MM.1S (cell line): ENCODE measurements around the gene SEPTIN2.

Experiments used
- DNase-seq: peaks from one replicate; pipeline ENCODE4 v3.0.0-alpha.2; 2015
- H2AFZ ChIP-seq: fragments of 300-600 bp; sonication (generic); 2 replicates; pipeline ENCODE4 v1.6.0; 2016; ENCODE audit warnings: antibody characterized with exemption, low read length
- H3F3A ChIP-seq: fragments of 300-600 bp; sonication (generic); 2 replicates; pipeline ENCODE4 v1.6.1; 2016; ENCODE audit warnings: mild to moderate bottlenecking, antibody characterized with exemption, low read length, moderate library complexity, mixed read lengths; ENCODE audit not compliant: insufficient read depth
- H3K27ac ChIP-seq: fragments of 300-600 bp; sonication (generic); 2 replicates; pipeline ENCODE4 v1.5.1; 2016; ENCODE audit warnings: mild to moderate bottlenecking, low read length
- H3K27me3 ChIP-seq: fragments of 300-600 bp; sonication (generic); replicated peaks from 2 replicates; pipeline ENCODE4 v1.6.0; 2016; ENCODE audit warnings: low read length; ENCODE audit not compliant: insufficient read depth
- H3K36me3 ChIP-seq: fragments of 300-600 bp; sonication (generic); replicated peaks from 2 replicates; pipeline ENCODE4 v1.6.1; 2016; ENCODE audit warnings: mild to moderate bottlenecking, low read length, mixed read lengths; ENCODE audit not compliant: insufficient read depth
- H3K4me1 ChIP-seq: fragments of 300-600 bp; sonication (generic); 2 replicates; pipeline ENCODE4 v1.6.1; 2016; ENCODE audit warnings: low read length, mixed read lengths
- H3K4me2 ChIP-seq: fragments of 300-600 bp; sonication (generic); 2 replicates; pipeline ENCODE4 v1.6.0; 2016; ENCODE audit warnings: low read depth, low read length
- H3K4me3 ChIP-seq: fragments of 300-600 bp; sonication (generic); 2 replicates; pipeline ENCODE4 v1.5.1; 2016; ENCODE audit warnings: low read length, mixed read lengths
- H3K79me2 ChIP-seq: fragments of 300-600 bp; sonication (generic); 2 replicates; pipeline ENCODE4 v1.6.1; 2016; ENCODE audit warnings: mixed run types, low read length, mixed read lengths
- H3K9ac ChIP-seq: fragments of 300-600 bp; sonication (generic); 2 replicates; pipeline ENCODE4 v1.6.1; 2016; ENCODE audit warnings: low read length, mixed read lengths
- H3K9me2 ChIP-seq: fragments of 300-600 bp; sonication (generic); replicated peaks from 2 replicates; pipeline ENCODE4 v1.6.1; 2016; ENCODE audit warnings: mild to moderate bottlenecking, low read length, mixed read lengths; ENCODE audit not compliant: insufficient read depth
- H3K9me3 ChIP-seq: fragments of 300-600 bp; sonication (generic); replicated peaks from 2 replicates; pipeline ENCODE4 v1.6.1; 2016; ENCODE audit warnings: mild to moderate bottlenecking, low read length, mixed read lengths; ENCODE audit not compliant: insufficient read depth
- H4K20me1 ChIP-seq: fragments of 300-600 bp; sonication (generic); 2 replicates; pipeline ENCODE4 v1.6.1; 2016; ENCODE audit warnings: mild to moderate bottlenecking, low read length, moderate library complexity, mixed read lengths; ENCODE audit not compliant: insufficient read depth
- CTCF ChIP-seq: fragments of 300-600 bp; sonication (generic); IDR thresholded peaks from 2 replicates; pipeline ENCODE4 v1.5.1; 2016; ENCODE audit warnings: antibody characterized with exemption, low read length, mixed read lengths
- EZH2 ChIP-seq: fragments of 300-600 bp; sonication (generic); optimal IDR thresholded peaks from 2 replicates; pipeline ENCODE3; 2017; ENCODE audit warnings: low read depth, mild to moderate bottlenecking, antibody characterized with exemption, low read length, mixed read lengths
- EZH2phosphoT487 ChIP-seq: fragments of 300-600 bp; sonication (generic); IDR thresholded peaks from 2 replicates; pipeline ENCODE4 v1.6.1; 2018; ENCODE audit warnings: antibody characterized with exemption, low read length

Gene SEPTIN2

GRCh38 chr2:241296767-241297166, 19.0 kb upstream of the SEPTIN2 start:
- Histone ChIP-seq H3K4me1 (peaks cover 3% of the 10 kb centered on the region; the same call in 1 of the 2 replicates), H3K79me2 (peaks cover 92% of the 10 kb centered on the region), H3K9me3 (no peaks in the 10 kb centered on the region), H3K27ac (no peak overlapping the region), H4K20me1 (peaks cover 5% of the 10 kb centered on the region; the same call in 1 of the 2 replicates), H3K4me2 (no peak overlapping the region), H3F3A (no peaks in the 10 kb centered on the region), H3K27me3 (no peaks in the 10 kb centered on the region), H3K9me2 (no peaks in the 10 kb centered on the region), H3K36me3 (no peaks in the 10 kb centered on the region), H3K4me3 (no peak overlapping the region), H3K9ac (no peak overlapping the region), H2AFZ (no peak overlapping the region)
- no peak for TF ChIP-seq CTCF
- TF ChIP-seq EZH2phosphoT487, result no peak
- TF ChIP-seq EZH2, result no peak
- DNase-seq, result no peak

GRCh38 chr2:241298673-241299072, 17.1 kb upstream of the SEPTIN2 start:
- Histone ChIP-seq H4K20me1 (peaks cover 5% of the 10 kb centered on the region; the same call in 1 of the 2 replicates), H3K36me3 (no peaks in the 10 kb centered on the region), H3K27ac (no peak overlapping the region), H3F3A (no peaks in the 10 kb centered on the region), H3K79me2 (peaks cover 92% of the 10 kb centered on the region), H2AFZ (no peak overlapping the region), H3K9me3 (no peaks in the 10 kb centered on the region), H3K27me3 (no peaks in the 10 kb centered on the region), H3K4me3 (no peak overlapping the region), H3K4me1 (no peaks in the 10 kb centered on the region), H3K9me2 (no peaks in the 10 kb centered on the region), H3K9ac (no peak overlapping the region), H3K4me2 (no peak overlapping the region)
- TF ChIP-seq EZH2phosphoT487, result no peak
- no peak for TF ChIP-seq CTCF
- no peak for TF ChIP-seq EZH2
- no peak for DNase-seq

- peaks cover 92% of the 10 kb centered on the region for H3K79me2 ChIP-seq
- no peak overlapping the region for H3K9ac ChIP-seq
- H3K9me3 ChIP-seq, result no peaks in the 10 kb centered on the region
- no peaks in the 10 kb centered on the region for H3K9me2 ChIP-seq
- peaks cover 5% of the 10 kb centered on the region; the same call in 1 of the 2 replicates for H4K20me1 ChIP-seq
- H3F3A ChIP-seq, result no peaks in the 10 kb centered on the region
- no peak overlapping the region for H3K4me3 ChIP-seq
- no peaks in the 10 kb centered on the region for H3K36me3 ChIP-seq
- no peak overlapping the region for H3K27ac ChIP-seq
- H3K4me1 ChIP-seq, result no peaks in the 10 kb centered on the region
- TF ChIP-seq EZH2phosphoT487, result no peak
- no peak for TF ChIP-seq CTCF
- TF ChIP-seq EZH2, result no peak
- no peak for DNase-seq
- H3K27me3 ChIP-seq, result no peaks in the 10 kb centered on the region
- no peak overlapping the region for H2AFZ ChIP-seq
- H3K4me2 ChIP-seq, result no peak overlapping the region
Observed at GRCh38 chr2:241300000-241300399, 15.7 kb upstream of the SEPTIN2 start.
